ENCODE results near the gene MAT2B. TPM values are rescaled to one million over a fixed set of nuclear protein-coding genes. Genes with fewer than 3 reads are reported as not detected.

The MAT2B gene
- total and polyA plus RNA-seq, 2 of the 8 experiments (the other 6 are each of a cell fraction or from before 2014, with no cell fraction given) = 33.9 to 65.2 TPM

GRCh38 chr5:163566678-163567077 is 61.3 kb downstream of the MAT2B start (continued):
- no peak for TF ChIP-seq RXRA (IDR thresholded peaks at IDR 0.05; ENCODE audit: insufficient read depth, low read depth, low read length)
- no peak for TF ChIP-seq TAF1 (IDR thresholded peaks at IDR 0.05; ENCODE audit: low read depth, low read length)
